Measurements from ENCODE around the gene GPR108. TPM values are rescaled to one million over a fixed set of nuclear protein-coding genes. Genes with fewer than 3 reads are reported as not detected.

GPR108 gene
- total and polyA plus RNA-seq, 2 of the 13 experiments (the other 11 are each of a cell fraction or from before 2014, with no cell fraction given), result 36.4 to 63.0 TPM

DNA sequence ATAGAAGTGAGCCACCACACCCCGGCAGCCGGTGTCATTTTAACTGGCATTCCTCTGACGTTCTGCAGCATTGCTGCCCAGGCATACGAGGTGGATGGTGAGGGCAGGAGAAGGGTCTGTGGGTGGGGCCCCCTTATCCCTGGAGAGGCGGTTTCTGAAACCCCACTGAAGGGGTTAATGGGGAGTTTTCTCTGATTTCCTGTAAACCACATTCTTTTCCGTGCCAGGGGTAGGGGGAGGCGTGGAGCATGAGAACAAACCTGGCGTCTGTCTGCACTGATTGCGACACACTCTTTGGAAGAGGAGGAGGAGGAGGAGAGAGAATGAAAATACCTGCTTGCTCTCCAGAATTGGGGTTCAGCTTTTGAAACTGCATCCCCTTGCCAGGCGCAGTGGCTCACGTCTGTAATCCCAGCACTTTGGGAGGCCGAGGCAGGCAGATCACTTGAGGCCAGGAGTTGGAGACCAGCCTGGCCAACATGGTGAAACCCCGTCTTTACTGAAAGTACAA is 14.2 kb downstream of the GPR108 start (continued):
- TF ChIP-seq, protein P1, sequence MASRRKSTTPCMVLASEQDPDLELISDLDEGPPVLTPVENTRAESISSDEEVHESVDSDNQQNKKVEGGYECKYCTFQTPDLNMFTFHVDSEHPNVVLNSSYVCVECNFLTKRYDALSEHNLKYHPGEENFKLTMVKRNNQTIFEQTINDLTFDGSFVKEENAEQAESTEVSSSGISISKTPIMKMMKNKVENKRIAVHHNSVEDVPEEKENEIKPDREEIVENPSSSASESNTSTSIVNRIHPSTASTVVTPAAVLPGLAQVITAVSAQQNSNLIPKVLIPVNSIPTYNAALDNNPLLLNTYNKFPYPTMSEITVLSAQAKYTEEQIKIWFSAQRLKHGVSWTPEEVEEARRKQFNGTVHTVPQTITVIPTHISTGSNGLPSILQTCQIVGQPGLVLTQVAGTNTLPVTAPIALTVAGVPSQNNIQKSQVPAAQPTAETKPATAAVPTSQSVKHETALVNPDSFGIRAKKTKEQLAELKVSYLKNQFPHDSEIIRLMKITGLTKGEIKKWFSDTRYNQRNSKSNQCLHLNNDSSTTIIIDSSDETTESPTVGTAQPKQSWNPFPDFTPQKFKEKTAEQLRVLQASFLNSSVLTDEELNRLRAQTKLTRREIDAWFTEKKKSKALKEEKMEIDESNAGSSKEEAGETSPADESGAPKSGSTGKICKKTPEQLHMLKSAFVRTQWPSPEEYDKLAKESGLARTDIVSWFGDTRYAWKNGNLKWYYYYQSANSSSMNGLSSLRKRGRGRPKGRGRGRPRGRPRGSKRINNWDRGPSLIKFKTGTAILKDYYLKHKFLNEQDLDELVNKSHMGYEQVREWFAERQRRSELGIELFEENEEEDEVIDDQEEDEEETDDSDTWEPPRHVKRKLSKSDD (CRISPR knock-in tag; IDR thresholded peaks at IDR 0.05; ENCODE audit: low read depth), result no peak
- no peak for TF ChIP-seq GABPA (IDR thresholded peaks at IDR 0.05; ENCODE audit: low read depth, low read length)
- TF ChIP-seq GABPA (CRISPR knock-in tag; IDR thresholded peaks at IDR 0.05; ENCODE audit: low read depth), result peak; percentile 41
- no peak for TF ChIP-seq FIP1L1 (IDR thresholded peaks at IDR 0.05; ENCODE audit: borderline replicate concordance, insufficient read depth, low read depth, low read length)
- TF ChIP-seq, protein P2, sequence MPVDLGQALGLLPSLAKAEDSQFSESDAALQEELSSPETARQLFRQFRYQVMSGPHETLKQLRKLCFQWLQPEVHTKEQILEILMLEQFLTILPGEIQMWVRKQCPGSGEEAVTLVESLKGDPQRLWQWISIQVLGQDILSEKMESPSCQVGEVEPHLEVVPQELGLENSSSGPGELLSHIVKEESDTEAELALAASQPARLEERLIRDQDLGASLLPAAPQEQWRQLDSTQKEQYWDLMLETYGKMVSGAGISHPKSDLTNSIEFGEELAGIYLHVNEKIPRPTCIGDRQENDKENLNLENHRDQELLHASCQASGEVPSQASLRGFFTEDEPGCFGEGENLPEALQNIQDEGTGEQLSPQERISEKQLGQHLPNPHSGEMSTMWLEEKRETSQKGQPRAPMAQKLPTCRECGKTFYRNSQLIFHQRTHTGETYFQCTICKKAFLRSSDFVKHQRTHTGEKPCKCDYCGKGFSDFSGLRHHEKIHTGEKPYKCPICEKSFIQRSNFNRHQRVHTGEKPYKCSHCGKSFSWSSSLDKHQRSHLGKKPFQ (CRISPR knock-in tag; IDR thresholded peaks at IDR 0.05; ENCODE audit: insufficient replicate concordance), result no peak
- TF ChIP-seq ZNF136 (CRISPR knock-in tag; IDR thresholded peaks at IDR 0.05; ENCODE audit: low read depth), result no peak
- no peak for TF ChIP-seq ZFP36 (IDR thresholded peaks at IDR 0.05; ENCODE audit: borderline replicate concordance, low read depth, low read length, partially characterized antibody)
- TF ChIP-seq, protein P3, sequence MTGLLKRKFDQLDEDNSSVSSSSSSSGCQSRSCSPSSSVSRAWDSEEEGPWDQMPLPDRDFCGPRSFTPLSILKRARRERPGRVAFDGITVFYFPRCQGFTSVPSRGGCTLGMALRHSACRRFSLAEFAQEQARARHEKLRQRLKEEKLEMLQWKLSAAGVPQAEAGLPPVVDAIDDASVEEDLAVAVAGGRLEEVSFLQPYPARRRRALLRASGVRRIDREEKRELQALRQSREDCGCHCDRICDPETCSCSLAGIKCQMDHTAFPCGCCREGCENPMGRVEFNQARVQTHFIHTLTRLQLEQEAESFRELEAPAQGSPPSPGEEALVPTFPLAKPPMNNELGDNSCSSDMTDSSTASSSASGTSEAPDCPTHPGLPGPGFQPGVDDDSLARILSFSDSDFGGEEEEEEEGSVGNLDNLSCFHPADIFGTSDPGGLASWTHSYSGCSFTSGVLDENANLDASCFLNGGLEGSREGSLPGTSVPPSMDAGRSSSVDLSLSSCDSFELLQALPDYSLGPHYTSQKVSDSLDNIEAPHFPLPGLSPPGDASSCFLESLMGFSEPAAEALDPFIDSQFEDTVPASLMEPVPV (CRISPR knock-in tag; IDR thresholded peaks at IDR 0.05), result no peak
- TF ChIP-seq NCOA2 (CRISPR knock-in tag; IDR thresholded peaks at IDR 0.05), result peak; percentile 98
- TF ChIP-seq SALL2 (CRISPR knock-in tag; IDR thresholded peaks at IDR 0.05), result no peak
- TF ChIP-seq ZNF652 (CRISPR knock-in tag; IDR thresholded peaks at IDR 0.05; ENCODE audit: borderline replicate concordance, low read depth), result peak; percentile 99
- TF ChIP-seq, protein P4, sequence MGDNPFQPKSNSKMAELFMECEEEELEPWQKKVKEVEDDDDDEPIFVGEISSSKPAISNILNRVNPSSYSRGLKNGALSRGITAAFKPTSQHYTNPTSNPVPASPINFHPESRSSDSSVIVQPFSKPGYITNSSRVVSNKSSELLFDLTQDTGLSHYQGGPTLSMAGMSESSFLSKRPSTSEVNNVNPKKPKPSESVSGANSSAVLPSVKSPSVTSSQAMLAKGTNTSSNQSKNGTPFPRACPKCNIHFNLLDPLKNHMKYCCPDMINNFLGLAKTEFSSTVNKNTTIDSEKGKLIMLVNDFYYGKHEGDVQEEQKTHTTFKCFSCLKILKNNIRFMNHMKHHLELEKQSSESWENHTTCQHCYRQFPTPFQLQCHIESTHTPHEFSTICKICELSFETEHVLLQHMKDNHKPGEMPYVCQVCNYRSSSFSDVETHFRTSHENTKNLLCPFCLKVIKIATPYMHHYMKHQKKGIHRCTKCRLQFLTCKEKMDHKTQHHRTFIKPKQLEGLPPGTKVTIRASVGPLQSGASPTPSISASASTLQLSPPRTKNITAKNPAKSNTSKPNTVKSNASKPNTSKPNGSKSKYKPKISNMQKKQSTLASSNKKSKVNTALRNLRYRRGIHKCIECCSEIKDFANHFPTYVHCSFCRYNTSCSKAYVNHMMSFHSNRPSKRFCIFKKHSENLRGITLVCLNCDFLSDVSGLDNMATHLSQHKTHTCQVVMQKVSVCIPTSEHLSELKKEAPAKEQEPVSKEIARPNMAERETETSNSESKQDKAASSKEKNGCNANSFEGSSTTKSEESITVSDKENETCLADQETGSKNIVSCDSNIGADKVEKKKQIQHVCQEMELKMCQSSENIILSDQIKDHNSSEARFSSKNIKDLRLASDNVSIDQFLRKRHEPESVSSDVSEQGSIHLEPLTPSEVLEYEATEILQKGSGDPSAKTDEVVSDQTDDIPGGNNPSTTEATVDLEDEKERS (CRISPR knock-in tag; IDR thresholded peaks at IDR 0.05), result no peak; the same call in 1 of the 2 replicates
- no peak for TF ChIP-seq PAX8 (CRISPR knock-in tag; IDR thresholded peaks at IDR 0.05; ENCODE audit: borderline replicate concordance)
- no peak for TF ChIP-seq ZNF777 (CRISPR knock-in tag; IDR thresholded peaks at IDR 0.05)
- no peak for TF ChIP-seq HOXA5 (CRISPR knock-in tag; IDR thresholded peaks at IDR 0.05)
- no peak for TF ChIP-seq ZNF672 (CRISPR knock-in tag; IDR thresholded peaks at IDR 0.05)
- TF ChIP-seq BRD4 (CRISPR knock-in tag; IDR thresholded peaks at IDR 0.05), result no peak
- TF ChIP-seq MIER2 (CRISPR knock-in tag; IDR thresholded peaks at IDR 0.05), result no peak
- TF ChIP-seq SP4 (CRISPR knock-in tag; IDR thresholded peaks at IDR 0.05), result 0 out of 2 replicates have a peak, but pooled peaks have one; percentile 47
- TF ChIP-seq, protein P5, sequence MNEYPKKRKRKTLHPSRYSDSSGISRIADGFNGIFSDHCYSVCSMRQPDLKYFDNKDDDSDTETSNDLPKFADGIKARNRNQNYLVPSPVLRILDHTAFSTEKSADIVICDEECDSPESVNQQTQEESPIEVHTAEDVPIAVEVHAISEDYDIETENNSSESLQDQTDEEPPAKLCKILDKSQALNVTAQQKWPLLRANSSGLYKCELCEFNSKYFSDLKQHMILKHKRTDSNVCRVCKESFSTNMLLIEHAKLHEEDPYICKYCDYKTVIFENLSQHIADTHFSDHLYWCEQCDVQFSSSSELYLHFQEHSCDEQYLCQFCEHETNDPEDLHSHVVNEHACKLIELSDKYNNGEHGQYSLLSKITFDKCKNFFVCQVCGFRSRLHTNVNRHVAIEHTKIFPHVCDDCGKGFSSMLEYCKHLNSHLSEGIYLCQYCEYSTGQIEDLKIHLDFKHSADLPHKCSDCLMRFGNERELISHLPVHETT (CRISPR knock-in tag; conservative IDR thresholded peaks at IDR 0.05), result no peak
- peak; percentile 94 for TF ChIP-seq ERF (CRISPR knock-in tag; IDR thresholded peaks at IDR 0.05)
